T1000 (cell line): ENCODE results near the gene CWC25.

Experiments used
- DNase-seq: peaks from one replicate; lab custom pipeline; 2025; ENCODE audit warnings: mixed read lengths; lab: John Stamatoyannopoulos, UW

Gene CWC25

GRCh38 chr17:38786372-38786771 lies 38.7 kb downstream of the CWC25 start:
- no peak for DNase-seq

DNA sequence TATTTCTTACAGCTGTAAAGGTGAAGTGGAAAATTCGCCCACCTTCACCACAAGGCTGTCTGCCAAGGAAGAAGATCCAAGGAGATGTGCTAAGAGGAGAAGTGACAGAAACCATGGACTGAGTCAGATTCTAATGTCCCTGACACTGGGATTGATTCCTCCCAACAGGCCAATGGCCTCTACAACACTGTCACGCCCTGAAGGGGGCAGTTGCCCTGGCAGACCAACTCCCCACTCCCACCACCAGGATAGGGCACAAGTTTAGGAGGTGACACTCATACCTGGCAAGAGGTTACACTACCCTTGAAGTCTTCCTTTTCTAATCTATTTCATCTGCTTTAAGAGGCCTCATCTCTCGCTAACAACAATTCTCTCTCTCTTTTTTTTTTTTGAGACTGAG lies 41.9 kb downstream of the CWC25 start:
- no peak for DNase-seq

DNA sequence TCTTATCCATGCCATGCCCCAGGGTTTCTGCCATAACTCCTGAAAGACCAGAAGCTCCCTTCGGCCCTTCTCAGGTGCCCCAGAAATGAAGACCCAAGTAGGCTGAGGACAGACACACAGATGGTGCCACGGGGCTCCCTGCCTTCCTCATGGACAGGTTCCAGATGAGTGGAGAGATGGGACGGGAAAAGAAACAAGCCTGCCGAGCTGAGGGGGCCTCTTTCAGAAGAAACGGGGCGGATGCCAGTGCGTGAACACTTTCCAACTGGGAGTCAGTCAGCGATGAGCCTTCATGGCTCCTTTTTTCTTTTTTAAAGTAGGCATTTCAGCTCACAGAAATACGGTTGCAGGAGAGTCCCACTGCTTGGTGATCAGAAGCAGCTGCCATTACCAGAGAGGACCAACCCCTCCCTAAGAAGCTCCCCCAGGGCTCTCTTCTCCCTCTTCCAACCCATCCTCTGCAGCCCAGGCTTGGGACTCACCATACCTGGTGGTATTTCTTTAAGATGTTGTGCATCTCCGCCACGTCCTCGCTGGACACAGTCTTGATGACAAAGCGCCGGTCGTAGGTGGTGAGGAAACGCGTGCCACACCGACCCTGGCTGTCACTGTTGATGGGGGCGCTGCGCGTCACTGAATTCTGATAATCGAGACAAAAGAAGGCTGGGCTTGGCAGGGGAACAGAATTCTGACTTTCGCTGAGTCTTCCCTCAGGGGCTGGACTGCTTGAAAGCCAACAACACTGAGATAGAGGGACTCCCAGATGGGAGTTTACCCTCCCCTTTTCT lies 45.0 kb downstream of the CWC25 start:
- DNase-seq: no peak

GRCh38 chr17:38777641-38778250 lies 47.4 kb downstream of the CWC25 start:
- DNase-seq: no peak

DNA sequence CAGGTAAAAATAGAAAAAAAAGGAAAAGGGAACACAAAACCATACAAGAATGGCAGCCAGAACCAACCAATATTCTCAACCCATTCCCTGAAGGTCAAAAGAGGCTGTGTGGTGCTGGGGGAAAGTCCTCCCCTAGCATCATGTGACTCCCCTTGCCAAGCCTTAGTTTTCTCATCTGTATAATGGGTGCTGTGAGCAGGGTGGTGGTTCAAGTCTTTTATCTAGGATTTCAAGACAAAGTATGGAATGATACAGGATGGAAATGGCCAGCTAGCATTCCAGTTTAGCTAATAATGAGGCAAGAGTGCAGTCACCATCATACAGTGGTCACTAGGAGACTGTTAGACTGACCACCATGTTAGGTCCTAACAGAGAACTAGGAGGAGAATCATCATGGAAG lies 51.9 kb downstream of the CWC25 start:
- DNase-seq: no peak

DNA sequence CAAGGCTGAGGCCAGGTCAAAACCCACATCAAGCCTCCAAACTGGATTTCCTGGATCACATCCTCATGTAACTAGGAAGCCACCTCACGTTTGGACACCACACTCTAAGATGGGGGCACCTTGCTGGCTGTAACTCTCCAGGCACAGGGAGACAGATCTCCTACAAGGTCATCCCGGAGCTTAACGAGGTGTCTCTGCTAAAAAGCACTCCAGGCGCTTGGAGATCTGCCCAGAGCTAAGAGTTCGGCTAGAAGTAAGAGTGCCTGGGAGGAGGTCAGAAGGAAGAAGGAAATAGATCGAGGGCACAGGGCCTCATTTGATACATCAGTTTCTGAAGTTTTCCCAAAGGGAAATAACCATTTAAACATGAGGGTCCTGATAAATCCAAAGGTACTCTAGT lies 56.7 kb downstream of the CWC25 start:
- DNase-seq: no peak

GRCh38 chr17:38766341-38766740 lies 58.8 kb downstream of the CWC25 start:
- no peak for DNase-seq

GRCh38 chr17:38762231-38762630 lies 62.9 kb downstream of the CWC25 start:
- DNase-seq: no peak

GRCh38 chr17:38761612-38762011 lies 63.5 kb downstream of the CWC25 start:
- no peak for DNase-seq

DNA sequence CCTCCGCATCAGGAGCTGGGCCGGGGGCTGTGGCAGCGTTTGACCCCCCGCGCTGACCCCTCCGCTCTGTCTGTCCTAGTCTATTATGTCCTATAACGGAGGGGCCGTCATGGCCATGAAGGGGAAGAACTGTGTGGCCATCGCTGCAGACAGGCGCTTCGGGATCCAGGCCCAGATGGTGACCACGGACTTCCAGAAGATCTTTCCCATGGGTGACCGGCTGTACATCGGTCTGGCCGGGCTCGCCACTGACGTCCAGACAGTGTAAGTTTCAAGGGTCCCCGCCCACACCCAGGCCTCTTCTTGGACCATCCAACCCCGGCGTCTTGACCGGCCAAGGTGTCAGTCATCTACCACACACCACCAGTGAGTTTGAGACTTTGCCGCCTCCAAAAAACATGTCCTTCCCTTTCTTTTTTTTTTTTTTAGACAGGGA lies 72.0 kb downstream of the CWC25 start:
- DNase-seq: no peak

DNA sequence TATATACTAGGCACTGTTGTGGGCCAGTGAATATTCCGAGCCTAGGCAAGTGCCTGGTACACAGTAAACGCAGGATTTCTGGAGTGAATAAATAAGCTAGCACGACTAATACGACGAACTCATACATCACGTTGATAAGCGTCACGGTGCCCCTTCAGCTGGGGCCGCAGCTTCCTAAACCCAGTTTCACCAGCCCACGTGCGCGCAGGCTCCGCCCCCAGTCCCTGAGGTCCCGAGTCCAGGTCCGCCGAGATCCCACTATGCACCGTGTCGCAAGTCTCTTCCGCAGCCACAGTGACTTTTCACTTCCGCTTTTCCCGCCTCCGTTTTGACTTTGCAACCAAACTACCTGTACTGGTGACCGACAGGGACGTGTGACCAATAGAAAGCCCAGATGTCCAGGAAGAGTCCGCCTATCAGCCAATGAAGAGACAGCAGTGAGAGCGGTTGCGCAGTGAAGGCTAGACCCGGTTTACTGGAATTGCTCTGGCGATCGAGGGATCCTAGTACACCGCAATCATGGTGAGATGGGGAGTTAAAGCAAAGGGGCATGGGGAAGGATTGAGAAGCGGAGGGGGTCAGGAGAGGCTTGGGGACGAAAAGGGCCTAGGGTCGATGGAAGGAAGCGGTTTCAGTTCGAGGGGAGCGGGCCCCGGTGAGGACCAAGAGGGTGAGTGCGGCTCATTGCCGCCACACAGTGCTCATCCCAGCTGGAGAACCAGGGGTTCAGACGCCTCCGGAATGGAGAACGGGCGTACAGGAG lies 72.6 kb downstream of the CWC25 start, which contains the start of gene PSMB3:
Gene PSMB3 (plus strand): TSS at position 434 of the 763 bp plus-strand sequence. CDS start 86 bp downstream, at position 520.
- DNase-seq: peak; percentile 97

DNA sequence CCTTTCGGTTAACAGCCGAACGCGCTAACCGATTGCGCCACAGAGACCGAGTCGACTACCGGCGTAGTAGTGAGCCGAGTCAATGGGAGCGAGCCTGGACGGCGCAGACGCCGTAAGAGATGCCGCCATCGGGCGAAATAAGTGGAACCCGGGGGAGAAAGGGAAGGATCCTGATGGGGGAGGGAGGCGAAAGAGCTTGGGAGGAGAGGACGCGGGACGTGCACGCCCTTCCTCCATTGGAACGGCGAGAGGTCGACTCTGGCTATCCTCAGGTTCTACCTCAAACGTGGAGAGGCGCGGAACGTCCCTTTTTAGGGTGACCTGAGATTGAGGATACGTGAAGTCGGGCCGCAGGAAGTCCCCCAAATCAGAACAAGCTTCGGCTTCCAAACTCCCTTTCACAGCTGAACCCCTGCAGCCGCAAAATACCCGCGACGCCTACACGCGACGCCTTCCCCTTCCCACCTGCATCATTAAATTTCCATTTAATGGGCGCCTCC lies 73.3 kb downstream of the CWC25 start:
- peak; percentile 88 for DNase-seq

GRCh38 chr17:38751144-38751807 lies 73.8 kb downstream of the CWC25 start:
- DNase-seq: no peak
